ENCODE measurements around the gene CBS.
"Not testable (repeated sequence)": the region's sequence is repeated elsewhere in the genome, so short reads cannot be mapped to it uniquely, and the experiment has no call there.

CBS gene

DNA sequence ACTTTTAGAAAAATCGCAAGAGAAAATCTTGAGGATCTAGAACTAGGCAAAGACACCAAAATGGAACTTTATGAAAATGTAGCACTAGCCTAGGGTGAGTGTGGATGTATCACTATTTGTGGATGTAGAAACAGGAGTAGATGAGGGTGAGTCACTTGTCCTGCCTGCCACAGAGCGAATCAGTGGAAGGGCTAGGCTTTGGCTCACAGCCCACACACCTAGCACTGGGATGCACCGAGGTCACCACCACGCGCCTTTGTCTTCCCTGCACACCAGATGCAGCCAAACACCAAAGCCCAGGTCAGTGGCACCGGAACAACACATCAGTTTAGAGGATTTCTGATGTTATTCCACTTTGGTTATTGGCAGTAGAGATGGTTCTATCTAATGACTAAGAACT lies 63.0 kb downstream of the CBS start:
- TF ChIP-seq, protein P1, sequence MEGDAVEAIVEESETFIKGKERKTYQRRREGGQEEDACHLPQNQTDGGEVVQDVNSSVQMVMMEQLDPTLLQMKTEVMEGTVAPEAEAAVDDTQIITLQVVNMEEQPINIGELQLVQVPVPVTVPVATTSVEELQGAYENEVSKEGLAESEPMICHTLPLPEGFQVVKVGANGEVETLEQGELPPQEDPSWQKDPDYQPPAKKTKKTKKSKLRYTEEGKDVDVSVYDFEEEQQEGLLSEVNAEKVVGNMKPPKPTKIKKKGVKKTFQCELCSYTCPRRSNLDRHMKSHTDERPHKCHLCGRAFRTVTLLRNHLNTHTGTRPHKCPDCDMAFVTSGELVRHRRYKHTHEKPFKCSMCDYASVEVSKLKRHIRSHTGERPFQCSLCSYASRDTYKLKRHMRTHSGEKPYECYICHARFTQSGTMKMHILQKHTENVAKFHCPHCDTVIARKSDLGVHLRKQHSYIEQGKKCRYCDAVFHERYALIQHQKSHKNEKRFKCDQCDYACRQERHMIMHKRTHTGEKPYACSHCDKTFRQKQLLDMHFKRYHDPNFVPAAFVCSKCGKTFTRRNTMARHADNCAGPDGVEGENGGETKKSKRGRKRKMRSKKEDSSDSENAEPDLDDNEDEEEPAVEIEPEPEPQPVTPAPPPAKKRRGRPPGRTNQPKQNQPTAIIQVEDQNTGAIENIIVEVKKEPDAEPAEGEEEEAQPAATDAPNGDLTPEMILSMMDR (IDR thresholded peaks at IDR 0.05; ENCODE audit: extremely low read depth, missing control alignments): no peak
- DNase-seq (ENCODE audit: low spot score): no peak

DNA sequence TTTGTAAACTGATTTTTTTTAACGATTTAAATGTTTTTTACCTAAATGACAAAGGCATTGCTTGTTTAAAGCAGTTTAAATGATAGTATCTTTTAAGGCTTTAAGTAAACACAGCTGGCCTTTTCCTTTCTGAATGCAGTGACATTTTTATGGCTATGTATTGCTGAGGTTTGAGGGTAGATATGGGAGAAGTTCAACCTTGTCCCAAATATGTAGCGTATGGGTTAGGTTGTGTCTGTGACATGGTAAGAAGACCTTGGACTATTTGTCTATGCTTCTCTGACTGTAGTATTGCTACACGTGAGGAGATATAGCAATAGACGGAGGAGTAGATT lies 68.8 kb downstream of the CBS start:
- TF ChIP-seq, protein P1 (IDR thresholded peaks at IDR 0.05; ENCODE audit: extremely low read depth, missing control alignments): no peak
- no peak for DNase-seq (ENCODE audit: low spot score)

DNA sequence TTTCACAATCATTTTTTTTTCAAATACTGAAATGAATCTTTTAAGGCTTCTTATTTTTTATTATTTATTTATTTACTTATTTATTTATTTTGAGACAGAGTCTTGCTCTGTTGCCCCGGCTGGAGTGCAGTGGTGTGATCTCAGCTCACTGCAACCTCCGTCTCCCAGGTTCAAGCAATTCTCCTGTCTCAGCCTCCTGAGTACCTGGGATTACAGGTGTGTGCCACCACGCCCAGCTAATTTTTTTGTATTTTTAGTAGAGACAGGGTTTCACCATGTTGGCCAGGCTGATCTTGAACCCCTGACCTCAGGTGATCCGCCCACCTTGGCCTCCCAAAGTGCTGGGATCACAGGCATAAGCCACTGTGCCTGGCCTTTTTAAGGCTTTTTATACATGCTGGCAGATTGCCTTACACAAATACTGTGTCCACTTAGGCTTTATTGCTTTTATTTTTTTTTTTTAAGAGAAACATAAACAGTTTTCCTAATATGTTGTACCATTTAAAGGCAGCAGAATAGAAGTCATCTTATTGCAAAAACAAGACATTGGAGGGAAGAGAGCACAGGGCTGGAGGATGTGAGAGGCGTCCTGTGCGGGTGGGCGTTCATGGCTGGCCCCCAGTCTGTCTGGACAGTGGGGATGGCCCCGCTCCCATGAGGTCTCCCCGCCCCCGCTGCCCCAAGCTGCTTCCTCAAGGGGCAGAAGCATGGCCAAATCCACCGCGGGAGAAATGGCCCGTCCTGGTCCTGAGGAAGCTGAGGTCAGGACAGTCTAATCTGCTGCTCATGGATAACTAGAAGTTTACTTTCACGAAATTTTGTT lies 69.4 kb downstream of the CBS start:
- not testable (repeated sequence) for DNase-seq (ENCODE audit: low spot score)

DNA sequence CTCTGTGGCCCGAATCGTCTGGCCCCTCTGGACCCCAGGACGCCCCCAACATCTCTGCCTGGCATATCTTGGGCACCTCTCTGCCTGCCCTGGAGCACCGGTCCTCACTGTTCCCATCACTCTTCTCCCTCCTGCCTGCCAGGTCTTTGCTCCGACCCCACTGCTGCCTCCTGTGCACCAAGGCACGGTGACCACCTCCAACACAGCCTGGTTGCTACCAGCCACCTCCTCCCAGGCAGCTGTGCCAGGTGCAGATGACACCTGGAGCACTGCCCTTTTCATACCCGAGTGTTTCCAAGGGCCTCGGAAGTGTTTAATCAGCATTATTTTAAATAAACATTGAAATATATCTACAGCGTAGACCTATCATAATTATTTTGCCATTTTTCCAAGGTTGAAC lies 70.0 kb downstream of the CBS start:
- DNase-seq (ENCODE audit: low spot score): no peak
- TF ChIP-seq, protein P1 (IDR thresholded peaks at IDR 0.05; ENCODE audit: extremely low read depth, missing control alignments): no peak

DNA sequence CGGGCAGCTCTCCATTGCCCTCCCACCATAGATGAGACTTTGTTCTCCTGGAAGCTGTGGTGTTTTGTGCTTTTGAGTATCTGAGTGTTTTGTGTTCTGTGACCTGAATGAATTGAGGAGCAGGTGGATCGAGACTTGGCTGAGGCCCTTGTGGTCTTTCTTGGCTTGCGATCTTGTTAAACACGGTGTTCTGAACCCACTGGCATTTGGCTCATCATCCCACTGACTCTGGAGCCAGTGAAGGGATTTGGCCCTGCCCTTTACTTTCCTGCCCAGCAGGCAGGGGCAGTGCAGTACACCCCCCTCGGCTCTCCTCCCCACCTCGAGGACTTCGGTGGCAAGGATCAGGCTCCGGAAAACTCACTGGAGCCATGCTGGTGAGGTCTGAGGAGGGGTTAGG lies 70.7 kb downstream of the CBS start:
- TF ChIP-seq, protein P1 (IDR thresholded peaks at IDR 0.05; ENCODE audit: extremely low read depth, missing control alignments): no peak
- no peak for DNase-seq (ENCODE audit: low spot score)
